GM12873 (cell line): ENCODE results near the gene DAND5.

Source experiments
- TF ChIP-seq, protein P1 (sequence below): IDR thresholded peaks from 2 replicates; pipeline ENCODE4 v1.5.1; 2012; ENCODE audit warnings: low read depth, mild to moderate bottlenecking, moderate library complexity, low read length, control low read depth; ENCODE audit not compliant: insufficient read depth; ENCODE audit errors: missing control alignments

The DAND5 gene

DNA sequence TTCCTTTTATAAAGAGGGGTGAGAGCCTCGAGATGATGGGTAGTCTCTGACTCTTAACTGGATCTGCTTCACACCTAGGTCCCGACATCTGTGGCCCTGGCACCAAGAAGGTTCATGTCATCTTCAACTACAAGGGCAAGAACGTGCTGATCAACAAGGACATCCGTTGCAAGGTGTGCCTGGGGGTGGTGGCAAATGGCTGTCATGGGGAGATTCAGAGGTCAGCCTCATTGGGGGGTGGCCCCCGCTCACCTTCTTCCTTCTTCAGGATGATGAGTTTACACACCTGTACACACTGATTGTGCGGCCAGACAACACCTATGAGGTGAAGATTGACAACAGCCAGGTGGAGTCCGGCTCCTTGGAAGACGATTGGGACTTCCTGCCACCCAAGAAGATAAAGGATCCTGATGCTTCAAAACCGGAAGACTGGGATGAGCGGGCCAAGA lies 29.4 kb upstream of the DAND5 start:
- TF ChIP-seq, protein P1, sequence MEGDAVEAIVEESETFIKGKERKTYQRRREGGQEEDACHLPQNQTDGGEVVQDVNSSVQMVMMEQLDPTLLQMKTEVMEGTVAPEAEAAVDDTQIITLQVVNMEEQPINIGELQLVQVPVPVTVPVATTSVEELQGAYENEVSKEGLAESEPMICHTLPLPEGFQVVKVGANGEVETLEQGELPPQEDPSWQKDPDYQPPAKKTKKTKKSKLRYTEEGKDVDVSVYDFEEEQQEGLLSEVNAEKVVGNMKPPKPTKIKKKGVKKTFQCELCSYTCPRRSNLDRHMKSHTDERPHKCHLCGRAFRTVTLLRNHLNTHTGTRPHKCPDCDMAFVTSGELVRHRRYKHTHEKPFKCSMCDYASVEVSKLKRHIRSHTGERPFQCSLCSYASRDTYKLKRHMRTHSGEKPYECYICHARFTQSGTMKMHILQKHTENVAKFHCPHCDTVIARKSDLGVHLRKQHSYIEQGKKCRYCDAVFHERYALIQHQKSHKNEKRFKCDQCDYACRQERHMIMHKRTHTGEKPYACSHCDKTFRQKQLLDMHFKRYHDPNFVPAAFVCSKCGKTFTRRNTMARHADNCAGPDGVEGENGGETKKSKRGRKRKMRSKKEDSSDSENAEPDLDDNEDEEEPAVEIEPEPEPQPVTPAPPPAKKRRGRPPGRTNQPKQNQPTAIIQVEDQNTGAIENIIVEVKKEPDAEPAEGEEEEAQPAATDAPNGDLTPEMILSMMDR: no peak

DNA sequence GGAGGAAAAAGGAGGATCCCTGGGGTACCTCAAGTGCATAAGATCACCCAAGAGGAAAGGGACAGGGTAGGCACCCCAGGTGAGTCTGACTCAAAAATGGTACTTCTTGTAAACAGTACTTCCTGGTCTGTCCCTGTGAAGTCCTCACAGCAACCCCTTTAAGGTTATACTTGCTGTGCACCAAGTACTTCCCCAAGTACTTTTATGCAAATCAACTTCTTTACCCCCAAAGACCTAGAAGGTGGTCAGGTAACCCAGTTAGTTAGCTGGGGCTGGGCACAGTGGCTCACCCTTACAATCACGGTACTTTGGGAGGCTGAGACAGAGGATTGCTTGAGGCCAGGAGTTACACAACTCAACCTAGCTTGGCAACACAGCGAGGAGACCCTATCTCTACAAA lies 28.5 kb upstream of the DAND5 start:
- TF ChIP-seq, protein P1: no peak

DNA sequence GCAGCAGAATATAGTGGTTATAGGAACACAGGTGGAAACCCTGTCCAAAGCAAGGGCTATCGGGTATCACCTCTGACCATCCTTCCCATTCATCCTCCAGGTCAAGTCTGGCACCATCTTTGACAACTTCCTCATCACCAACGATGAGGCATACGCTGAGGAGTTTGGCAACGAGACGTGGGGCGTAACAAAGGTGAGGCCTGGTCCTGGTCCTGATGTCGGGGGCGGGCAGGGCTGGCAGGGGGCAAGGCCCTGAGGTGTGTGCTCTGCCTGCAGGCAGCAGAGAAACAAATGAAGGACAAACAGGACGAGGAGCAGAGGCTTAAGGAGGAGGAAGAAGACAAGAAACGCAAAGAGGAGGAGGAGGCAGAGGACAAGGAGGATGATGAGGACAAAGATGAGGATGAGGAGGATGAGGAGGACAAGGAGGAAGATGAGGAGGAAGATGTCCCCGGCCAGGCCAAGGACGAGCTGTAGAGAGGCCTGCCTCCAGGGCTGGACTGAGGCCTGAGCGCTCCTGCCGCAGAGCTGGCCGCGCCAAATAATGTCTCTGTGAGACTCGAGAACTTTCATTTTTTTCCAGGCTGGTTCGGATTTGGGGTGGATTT lies 25.8 kb upstream of the DAND5 start:
- TF ChIP-seq, protein P1: no peak

DNA sequence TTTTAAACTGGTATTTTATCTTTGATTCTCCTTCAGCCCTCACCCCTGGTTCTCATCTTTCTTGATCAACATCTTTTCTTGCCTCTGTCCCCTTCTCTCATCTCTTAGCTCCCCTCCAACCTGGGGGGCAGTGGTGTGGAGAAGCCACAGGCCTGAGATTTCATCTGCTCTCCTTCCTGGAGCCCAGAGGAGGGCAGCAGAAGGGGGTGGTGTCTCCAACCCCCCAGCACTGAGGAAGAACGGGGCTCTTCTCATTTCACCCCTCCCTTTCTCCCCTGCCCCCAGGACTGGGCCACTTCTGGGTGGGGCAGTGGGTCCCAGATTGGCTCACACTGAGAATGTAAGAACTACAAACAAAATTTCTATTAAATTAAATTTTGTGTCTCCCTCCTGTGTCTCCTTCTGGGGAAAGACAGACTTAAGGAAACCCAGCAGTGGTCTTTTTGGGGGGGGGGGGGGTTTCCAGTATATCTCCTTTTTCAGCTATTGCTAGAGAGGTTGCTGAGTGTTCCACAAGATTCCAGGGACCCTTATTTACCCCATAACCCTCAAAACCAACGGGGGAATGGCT lies 25.2 kb upstream of the DAND5 start:
- TF ChIP-seq, protein P1: no peak

DNA sequence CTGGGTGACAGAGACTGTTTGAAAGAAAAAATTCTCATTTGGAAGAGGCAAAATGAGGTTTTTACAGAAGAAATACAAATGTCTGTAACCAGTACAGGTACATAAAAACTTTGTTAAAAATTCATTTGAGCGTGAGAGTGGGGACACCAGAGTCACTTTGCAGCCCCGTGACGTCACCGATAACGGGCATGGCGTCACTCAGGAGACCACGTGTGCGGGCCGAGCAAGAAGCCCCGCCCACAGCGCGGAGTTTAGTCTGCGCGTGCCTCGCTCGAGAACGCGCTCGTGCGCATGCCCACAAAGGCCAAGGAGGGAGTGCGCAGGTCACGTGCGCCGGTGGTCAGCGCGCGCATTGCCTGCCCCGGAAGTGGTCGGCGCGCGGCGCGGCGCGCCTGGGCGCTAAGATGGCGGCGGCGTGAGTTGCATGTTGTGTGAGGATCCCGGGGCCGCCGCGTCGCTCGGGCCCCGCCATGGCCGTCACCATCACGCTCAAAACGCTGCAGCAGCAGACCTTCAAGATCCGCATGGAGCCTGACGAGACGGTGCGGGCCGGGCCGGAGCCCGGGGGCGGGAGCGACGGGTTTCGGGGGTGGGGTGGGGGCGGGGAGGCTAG lies 23.8 kb upstream of the DAND5 start, which contains the start of gene RAD23A:
TSS of gene RAD23A (plus strand) at position 384 of the 613 bp plus-strand sequence. CDS start at position 471, 87 bp downstream.
- TF ChIP-seq, protein P1: no peak

DNA sequence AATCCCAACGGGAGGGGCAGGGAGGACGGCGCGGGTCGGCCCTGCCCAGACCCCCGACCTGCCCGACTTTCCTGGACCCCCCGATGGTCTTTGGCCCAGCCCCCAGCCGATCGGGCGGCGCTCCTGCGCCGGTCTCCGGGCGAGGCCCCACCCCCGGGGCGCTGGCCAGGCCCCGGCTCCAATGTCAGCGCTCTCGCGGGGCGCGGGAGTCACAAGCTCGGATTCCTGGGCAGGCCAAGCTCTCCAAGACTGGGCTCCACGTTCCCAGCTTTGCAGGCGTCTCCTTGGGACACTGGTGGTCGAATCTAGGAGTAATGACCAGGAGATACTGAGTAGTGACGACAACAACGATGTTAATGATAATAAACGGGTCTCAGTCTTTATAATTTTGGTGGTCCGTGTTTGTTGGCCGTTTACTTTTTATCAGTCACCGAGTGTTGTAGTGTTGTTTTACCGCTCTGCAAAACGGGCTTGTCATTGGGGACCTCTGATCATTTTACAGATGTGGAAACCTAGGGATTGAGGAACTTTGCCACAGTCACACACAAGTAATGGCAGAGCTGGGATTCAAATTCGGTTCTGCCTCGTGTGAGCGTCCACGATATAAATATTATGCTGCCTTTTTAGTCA lies 23.2 kb upstream of the DAND5 start:
- TF ChIP-seq, protein P1: no peak
